HepG2 (cell line): ENCODE results near the gene JOSD2. TPM values are rescaled to one million over a fixed set of nuclear protein-coding genes. Genes with fewer than 3 reads are reported as not detected.

ENCODE experiments used
- BORCS8-MEF2B ChIP-seq: sonication (generic); formaldehyde crosslinking; IDR thresholded peaks from 2 replicates; pipeline ENCODE4 v1.8.0; 2022; ENCODE audit warnings: mild to moderate bottlenecking, missing genetic modification reagents
- CEBPZ ChIP-seq: IDR thresholded peaks from 2 replicates; pipeline ENCODE4 v1.6.1; 2012; ENCODE audit warnings: low read length, improper control_type of control experiment
- GATAD1 ChIP-seq: IDR thresholded peaks from 2 replicates; pipeline ENCODE4 v1.6.1; 2016; ENCODE audit warnings: missing genetic modification reagents, missing compliant biosample characterization
- NONO ChIP-seq, 2 experiments: fragments of 450-650 bp in 1 of 2; sonication (generic) in 1 of 2; formaldehyde crosslinking in 1 of 2; IDR thresholded peaks in 1 of 2; conservative IDR thresholded peaks in 1 of 2; 2 replicates each; pipeline versions ENCODE4 v1.6.1 to v1.8.0; 2017 to 2022; ENCODE audit warnings: mild to moderate bottlenecking in 1 of 2, missing genetic modification reagents in 1 of 2, moderate library complexity in 1 of 2
- NR2F6 ChIP-seq, 2 experiments: IDR thresholded peaks; 2 replicates each; pipeline ENCODE4 v1.6.1; 2016; ENCODE audit warnings: antibody characterized with exemption in 1 of 2, mild to moderate bottlenecking in 1 of 2
- PHF20 ChIP-seq: sonication (generic); formaldehyde crosslinking; IDR thresholded peaks from 2 replicates; pipeline ENCODE4 v1.5.0; 2020; ENCODE audit warnings: mild to moderate bottlenecking, missing genetic modification reagents
- SIN3B ChIP-seq: fragments of 150-350 bp; IDR thresholded peaks from 2 replicates; pipeline ENCODE4 v1.6.1; 2014; ENCODE audit warnings: low read length
- SMC3 ChIP-seq: IDR thresholded peaks from 2 replicates; pipeline ENCODE4 v1.6.1; 2011; ENCODE audit warnings: low read length, improper control_type of control experiment
- TOPORS ChIP-seq: sonication (generic); formaldehyde crosslinking; IDR thresholded peaks from 2 replicates; pipeline ENCODE4 v1.8.0; 2023; ENCODE audit warnings: mild to moderate bottlenecking, missing genetic modification reagents
- polyA plus RNA-seq, 8 experiments: library from polyadenylated mRNA; depleted of rRNA in 3 of 8; stranded (reverse) in 7 of 8; unstranded in 1 of 8; fragments of >200 nt; fragmentation: Illumina TruSeq in 4 of 8; extraction: Trizol in 4 of 8; gene quantifications; 2 replicates each; pipeline versions ENCODE4 v1.2.1 to v1.2.3, GENCODE V29; 2011 to 2016; ENCODE audit warnings: low read depth in 4 of 8, missing spikeins in 1 of 8, mixed read lengths in 1 of 8; ENCODE audit not compliant: insufficient read depth in 1 of 8
- total RNA-seq, 5 experiments: library from RNA; depleted of rRNA; stranded (reverse); fragments of >200 nt; fragmentation: Illumina TruSeq; extraction: Trizol; gene quantifications; 2 replicates each; pipeline ENCODE4 v1.2.3, GENCODE V29; 2016; ENCODE audit warnings: low read depth in 1 of 5
- TF ChIP-seq, protein P1 (sequence below): sonication (generic); formaldehyde crosslinking; IDR thresholded peaks from 2 replicates; pipeline ENCODE4 v1.4.0; 2020; ENCODE audit warnings: missing genetic modification reagents
- TF ChIP-seq, protein P2 (sequence below): sonication (generic); formaldehyde crosslinking; IDR thresholded peaks from 2 replicates; pipeline ENCODE4 v1.4.0; 2020; ENCODE audit warnings: mild to moderate bottlenecking, missing genetic modification reagents
- TF ChIP-seq, protein P3 (sequence below), 2 experiments: fragments of 450-650 bp in 1 of 2; sonication (generic) in 1 of 2; formaldehyde crosslinking in 1 of 2; IDR thresholded peaks; 2 replicates each; pipeline versions ENCODE4 v1.6.1 to v1.8.0; 2016 to 2022; ENCODE audit warnings: antibody characterized with exemption in 1 of 2, mild to moderate bottlenecking in 1 of 2, missing genetic modification reagents in 1 of 2

Gene JOSD2
- total and polyA plus RNA-seq, 2 of the 13 experiments (the other 11 are each of a cell fraction or from before 2014, with no cell fraction given) = 2.0 to 4.1 TPM

DNA sequence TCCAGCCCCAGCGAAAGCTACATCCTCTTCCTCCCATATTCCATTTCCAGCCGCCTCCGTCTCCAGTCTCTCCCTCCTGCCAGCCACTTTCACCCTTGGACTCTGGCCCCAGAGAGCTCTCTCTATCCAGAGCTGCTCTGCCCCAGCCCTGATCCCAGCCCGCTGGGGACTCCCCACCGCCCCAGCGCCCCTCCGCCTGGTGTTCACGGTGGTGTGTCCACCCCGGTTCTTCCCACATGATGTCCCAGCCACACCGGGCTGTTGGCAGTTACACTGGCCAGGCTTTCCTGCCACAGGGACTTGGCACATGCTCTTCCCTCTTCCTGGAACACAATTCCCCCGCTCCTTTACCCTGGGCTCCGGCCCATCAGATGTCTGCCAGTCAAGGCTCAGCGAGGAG lies 46.0 kb downstream of the JOSD2 start (continued):
- TF ChIP-seq, protein P1, sequence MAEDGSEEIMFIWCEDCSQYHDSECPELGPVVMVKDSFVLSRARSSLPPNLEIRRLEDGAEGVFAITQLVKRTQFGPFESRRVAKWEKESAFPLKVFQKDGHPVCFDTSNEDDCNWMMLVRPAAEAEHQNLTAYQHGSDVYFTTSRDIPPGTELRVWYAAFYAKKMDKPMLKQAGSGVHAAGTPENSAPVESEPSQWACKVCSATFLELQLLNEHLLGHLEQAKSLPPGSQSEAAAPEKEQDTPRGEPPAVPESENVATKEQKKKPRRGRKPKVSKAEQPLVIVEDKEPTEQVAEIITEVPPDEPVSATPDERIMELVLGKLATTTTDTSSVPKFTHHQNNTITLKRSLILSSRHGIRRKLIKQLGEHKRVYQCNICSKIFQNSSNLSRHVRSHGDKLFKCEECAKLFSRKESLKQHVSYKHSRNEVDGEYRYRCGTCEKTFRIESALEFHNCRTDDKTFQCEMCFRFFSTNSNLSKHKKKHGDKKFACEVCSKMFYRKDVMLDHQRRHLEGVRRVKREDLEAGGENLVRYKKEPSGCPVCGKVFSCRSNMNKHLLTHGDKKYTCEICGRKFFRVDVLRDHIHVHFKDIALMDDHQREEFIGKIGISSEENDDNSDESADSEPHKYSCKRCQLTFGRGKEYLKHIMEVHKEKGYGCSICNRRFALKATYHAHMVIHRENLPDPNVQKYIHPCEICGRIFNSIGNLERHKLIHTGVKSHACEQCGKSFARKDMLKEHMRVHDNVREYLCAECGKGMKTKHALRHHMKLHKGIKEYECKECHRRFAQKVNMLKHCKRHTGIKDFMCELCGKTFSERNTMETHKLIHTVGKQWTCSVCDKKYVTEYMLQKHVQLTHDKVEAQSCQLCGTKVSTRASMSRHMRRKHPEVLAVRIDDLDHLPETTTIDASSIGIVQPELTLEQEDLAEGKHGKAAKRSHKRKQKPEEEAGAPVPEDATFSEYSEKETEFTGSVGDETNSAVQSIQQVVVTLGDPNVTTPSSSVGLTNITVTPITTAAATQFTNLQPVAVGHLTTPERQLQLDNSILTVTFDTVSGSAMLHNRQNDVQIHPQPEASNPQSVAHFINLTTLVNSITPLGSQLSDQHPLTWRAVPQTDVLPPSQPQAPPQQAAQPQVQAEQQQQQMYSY (CRISPR knock-in tag) = peak; percentile 66
- TF ChIP-seq SIN3B (no peak), NR2F6 (IDR thresholded peaks at IDR 0.05) (0 out of 2 replicates have a peak, but pooled peaks have one; percentile 27), NR2F6 (CRISPR knock-in tag; IDR thresholded peaks at IDR 0.05) (no peak), PHF20 (CRISPR knock-in tag) (no peak), BORCS8-MEF2B (CRISPR knock-in tag) (no peak), NONO (IDR thresholded peaks at IDR 0.05) (no peak), NONO (CRISPR knock-in tag; conservative IDR thresholded peaks at IDR 0.05) (no peak), CEBPZ (no peak), GATAD1 (CRISPR knock-in tag) (no peak), TOPORS (CRISPR knock-in tag) (no peak), SMC3 (no peak)
- TF ChIP-seq, protein P2, sequence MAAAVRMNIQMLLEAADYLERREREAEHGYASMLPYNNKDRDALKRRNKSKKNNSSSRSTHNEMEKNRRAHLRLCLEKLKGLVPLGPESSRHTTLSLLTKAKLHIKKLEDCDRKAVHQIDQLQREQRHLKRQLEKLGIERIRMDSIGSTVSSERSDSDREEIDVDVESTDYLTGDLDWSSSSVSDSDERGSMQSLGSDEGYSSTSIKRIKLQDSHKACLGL = 0 out of 2 replicates have a peak, but pooled peaks have one; percentile 25
- TF ChIP-seq, protein P3, sequence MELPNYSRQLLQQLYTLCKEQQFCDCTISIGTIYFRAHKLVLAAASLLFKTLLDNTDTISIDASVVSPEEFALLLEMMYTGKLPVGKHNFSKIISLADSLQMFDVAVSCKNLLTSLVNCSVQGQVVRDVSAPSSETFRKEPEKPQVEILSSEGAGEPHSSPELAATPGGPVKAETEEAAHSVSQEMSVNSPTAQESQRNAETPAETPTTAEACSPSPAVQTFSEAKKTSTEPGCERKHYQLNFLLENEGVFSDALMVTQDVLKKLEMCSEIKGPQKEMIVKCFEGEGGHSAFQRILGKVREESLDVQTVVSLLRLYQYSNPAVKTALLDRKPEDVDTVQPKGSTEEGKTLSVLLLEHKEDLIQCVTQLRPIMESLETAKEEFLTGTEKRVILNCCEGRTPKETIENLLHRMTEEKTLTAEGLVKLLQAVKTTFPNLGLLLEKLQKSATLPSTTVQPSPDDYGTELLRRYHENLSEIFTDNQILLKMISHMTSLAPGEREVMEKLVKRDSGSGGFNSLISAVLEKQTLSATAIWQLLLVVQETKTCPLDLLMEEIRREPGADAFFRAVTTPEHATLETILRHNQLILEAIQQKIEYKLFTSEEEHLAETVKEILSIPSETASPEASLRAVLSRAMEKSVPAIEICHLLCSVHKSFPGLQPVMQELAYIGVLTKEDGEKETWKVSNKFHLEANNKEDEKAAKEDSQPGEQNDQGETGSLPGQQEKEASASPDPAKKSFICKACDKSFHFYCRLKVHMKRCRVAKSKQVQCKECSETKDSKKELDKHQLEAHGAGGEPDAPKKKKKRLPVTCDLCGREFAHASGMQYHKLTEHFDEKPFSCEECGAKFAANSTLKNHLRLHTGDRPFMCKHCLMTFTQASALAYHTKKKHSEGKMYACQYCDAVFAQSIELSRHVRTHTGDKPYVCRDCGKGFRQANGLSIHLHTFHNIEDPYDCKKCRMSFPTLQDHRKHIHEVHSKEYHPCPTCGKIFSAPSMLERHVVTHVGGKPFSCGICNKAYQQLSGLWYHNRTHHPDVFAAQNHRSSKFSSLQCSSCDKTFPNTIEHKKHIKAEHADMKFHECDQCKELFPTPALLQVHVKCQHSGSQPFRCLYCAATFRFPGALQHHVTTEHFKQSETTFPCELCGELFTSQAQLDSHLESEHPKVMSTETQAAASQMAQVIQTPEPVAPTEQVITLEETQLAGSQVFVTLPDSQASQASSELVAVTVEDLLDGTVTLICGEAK (IDR thresholded peaks at IDR 0.05) = no peak
- TF ChIP-seq, protein P3 (CRISPR knock-in tag; IDR thresholded peaks at IDR 0.05) = no peak
